GM12874 (cell line): ENCODE results near the gene ATP9A.

Experiments used
- CTCF ChIP-seq: IDR thresholded peaks from 2 replicates; pipeline ENCODE4 v1.5.1; 2011; ENCODE audit warnings: low read depth, mild to moderate bottlenecking, control low read depth, low read length, moderate library complexity; ENCODE audit not compliant: insufficient read depth

The ATP9A gene

GRCh38 chr20:51695574-51696303 is 72.5 kb downstream of the ATP9A start:
- no peak for TF ChIP-seq CTCF

GRCh38 chr20:51692806-51693400 is 75.3 kb downstream of the ATP9A start:
- TF ChIP-seq CTCF = no peak

GRCh38 chr20:51691703-51692102 is 76.5 kb downstream of the ATP9A start:
- no peak for TF ChIP-seq CTCF

GRCh38 chr20:51688600-51689244 is 79.5 kb downstream of the ATP9A start:
- no peak for TF ChIP-seq CTCF

GRCh38 chr20:51687630-51688029 is 80.6 kb downstream of the ATP9A start:
- no peak for TF ChIP-seq CTCF

GRCh38 chr20:51687108-51687507 is 81.1 kb downstream of the ATP9A start:
- TF ChIP-seq CTCF = no peak

GRCh38 chr20:51680067-51680749 is 88.0 kb downstream of the ATP9A start:
- no peak for TF ChIP-seq CTCF
